HG02588 (cell line): ENCODE results near the gene DISC1.
"Not testable (repeated sequence)": the region's sequence is repeated elsewhere in the genome, so short reads cannot be mapped to it uniquely, and the experiment has no call there.

Experiments
- ATAC-seq: cut with Tn5 transposase; IDR thresholded peaks from one replicate; pipeline ENCODE4 v1.9.1; 2021; ENCODE audit warnings: mild to moderate bottlenecking, moderate library complexity; ENCODE audit not compliant: unreplicated experiment

The DISC1 gene

DNA sequence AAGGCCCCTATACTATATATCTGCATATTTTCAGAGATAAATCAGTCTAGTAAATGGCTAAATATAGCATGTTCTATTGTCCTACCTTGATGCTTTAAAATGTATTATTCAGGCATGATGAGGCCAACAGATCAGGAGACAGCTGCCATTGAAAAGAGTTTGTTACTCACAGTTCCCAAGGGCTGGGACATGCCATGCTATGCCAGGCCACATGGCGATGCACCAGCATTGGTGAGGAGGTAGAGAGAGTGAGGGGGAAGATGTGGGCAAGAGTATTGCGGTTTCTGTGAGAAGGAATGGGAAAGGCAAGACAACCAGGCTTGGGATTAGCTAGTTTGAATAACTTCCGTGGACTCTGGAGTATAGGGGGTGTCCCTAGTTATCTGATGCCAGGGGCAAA is 316.5 kb downstream of the DISC1 start:
- no peak for ATAC-seq

DNA sequence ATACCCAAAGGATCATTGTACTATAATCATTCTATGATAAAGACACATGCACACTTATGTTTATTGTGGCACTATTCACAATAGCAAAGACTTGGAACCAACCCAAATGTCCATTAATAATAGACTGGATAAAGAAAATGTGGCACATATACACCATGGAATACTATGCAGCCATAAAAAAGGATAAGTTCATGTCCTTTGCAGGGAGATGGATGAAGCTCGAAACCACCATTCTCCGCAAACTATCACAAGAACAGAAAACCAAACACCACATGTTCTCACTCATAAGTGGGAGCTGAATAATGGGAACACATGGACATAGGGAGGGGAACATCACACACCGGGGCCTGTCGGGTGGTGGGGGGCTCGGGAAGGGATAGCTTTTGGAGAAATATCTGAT is 321.5 kb downstream of the DISC1 start:
- not testable (repeated sequence) for ATAC-seq

DNA sequence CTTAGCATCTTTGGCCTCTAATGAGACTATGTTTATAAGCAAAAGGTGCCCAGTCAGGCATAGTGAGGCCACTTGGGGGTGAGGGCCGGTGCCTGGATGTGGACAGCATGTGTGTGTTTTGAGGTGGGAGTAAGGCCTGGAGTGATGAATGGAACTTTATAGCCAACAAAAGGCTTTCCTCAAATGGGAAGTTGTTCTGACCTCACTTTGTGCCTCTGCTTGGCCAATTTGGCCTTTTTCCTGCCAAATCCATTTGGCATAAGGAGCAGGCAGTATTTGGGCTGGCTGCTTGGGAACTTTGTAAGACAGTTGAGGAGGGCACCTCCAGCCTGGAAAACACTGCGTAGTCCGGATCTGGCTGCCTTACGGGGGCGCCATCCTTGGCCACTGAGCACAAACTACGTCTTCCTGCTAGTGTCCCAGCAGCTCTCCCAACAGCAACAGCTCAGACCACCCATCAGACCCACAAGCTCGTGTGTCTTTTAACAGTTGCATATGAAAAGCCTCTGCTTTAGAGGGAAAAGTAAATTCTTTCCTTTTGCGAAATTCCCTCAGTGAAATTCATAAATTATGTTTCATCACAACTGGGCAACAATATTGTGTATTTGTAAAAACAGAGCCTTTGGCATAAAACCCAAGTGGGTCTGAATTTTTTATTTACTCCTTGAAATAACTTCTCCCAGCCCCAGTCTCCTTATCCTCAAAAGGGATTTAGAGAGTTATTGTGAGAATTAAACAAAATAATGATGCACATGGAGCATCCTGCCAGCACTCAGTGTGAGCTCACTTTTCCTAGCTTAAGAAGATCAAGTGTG is 322.9 kb downstream of the DISC1 start:
- no peak for ATAC-seq

DNA sequence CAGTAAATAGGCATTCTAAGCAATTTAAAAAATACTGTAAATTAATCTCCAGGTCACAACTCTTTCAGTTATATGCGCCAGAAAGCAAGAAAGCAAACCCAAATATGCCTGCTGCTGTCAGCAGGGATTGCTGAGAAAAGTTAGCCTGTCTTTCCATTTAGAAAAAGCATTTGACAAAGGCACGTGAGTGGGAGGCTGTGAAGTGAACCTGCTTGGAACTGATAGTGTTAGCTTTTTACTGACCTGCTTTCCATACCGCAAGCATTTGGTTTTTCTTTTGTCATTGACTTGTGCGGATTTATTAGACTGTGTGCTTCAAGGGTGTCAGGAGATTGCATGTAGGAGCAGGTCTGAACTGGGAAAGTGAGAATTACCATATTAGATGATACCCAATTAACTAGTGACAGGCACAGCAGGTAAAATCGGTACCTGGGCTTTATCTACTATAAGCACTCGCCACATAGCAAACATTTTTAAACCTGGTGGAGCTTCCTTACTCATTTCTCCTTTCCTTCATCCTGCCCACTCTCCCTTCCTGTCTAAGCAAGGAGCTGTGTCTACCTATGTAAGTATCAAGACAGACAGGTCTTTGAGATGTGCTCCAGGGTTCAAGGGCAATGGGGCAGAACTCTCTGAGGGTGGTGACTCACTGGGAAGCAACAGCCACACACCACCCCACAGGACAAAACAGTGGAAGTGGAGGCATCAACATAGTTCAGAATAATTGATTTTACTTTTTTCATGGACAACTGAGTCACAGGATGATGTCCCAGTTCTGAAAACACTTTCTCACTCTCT is 323.9 kb downstream of the DISC1 start:
- no peak for ATAC-seq

DNA sequence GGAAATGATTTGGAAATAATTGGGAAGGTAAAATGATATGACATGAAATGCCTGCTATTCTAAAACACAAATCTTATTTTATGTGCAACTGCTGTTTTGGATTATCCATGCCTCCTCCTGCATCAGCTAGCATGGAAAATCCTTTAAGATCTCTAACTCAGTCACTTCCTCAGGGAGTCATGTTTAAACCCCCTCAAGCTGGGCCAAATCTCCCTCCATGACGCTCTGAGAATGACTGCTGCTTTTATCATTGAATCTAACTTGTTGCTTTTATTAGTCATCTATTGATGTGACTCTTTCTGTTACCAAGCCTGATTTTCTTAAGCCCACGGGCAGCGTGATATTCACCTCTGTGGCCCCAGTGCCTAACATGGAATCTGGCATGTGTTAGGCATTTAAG is 324.8 kb downstream of the DISC1 start:
- ATAC-seq: no peak

DNA sequence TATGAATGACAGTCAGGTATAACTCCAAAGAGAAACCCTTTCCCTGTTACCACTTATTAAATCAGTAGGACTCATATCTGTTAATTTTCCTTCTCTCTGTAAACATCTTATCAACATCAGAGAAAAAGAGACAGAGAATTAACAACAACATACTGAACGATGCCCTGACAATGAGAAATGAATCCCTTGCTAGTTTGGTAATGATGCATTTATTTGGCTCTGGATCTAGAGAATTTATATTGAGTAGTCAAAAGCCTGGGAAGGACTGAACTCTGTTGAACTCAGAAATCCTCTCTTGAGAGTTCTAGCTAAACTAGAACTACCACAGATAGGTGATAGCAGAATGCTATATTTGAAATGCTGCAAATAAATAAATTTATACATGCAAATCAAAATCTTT is 325.6 kb downstream of the DISC1 start:
- ATAC-seq: no peak

DNA sequence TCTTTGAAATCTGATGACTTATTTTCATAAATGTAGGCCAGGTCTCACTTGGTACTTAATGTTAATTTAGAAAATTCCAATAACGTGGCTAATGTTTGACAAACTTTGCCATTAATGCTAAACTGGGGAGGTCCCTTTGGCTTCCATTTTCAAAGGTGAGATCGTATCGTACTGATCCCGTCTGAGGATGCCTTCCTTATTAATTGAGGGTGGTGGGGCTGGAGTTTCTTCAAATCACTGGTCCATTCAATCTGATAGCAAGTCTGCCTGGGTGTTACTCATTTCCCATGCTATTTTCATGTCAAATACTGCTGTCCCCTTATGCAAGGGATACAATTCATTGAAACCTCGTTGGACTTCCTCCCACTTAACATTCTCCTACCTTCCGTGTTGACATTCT is 327.1 kb downstream of the DISC1 start:
- ATAC-seq: no peak

DNA sequence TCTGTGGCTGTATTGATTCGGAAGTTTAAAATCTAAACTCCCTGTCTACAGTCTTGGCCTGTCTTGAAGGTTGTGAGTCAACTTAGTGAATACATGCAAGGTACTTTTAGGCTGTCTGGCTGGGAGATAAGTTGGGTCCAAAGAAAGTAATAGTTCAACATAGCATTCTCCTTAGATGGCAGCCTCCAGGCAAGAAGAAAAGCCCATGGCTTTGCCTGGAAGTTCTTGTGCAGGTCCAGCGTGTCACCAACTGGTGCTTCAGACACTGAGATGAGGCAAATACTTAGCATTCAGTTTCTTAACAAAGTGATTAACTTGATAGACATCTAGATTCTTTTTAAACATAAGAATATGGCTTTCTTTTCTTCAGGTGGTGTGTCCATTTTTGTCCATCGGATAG is 328.2 kb downstream of the DISC1 start:
- ATAC-seq: no peak

DNA sequence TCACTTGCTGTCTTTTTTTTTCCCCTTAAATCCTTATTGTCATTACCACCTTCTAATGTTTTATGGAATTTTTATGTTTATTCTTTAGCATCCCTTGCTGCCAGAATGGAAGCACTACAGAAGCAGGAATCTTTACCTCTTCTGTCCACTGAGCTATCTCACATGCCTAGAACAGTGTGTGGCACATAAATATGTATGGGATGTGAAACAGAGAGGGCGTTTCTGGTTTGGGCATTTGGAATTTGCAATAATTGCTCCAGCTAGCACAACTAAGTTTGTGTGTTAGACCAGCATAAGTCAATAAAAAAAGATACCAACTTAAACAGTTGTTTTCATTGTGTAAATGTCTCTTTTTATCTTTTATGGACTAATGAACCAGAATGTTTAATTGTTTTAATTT is 330.8 kb downstream of the DISC1 start:
- no peak for ATAC-seq

DNA sequence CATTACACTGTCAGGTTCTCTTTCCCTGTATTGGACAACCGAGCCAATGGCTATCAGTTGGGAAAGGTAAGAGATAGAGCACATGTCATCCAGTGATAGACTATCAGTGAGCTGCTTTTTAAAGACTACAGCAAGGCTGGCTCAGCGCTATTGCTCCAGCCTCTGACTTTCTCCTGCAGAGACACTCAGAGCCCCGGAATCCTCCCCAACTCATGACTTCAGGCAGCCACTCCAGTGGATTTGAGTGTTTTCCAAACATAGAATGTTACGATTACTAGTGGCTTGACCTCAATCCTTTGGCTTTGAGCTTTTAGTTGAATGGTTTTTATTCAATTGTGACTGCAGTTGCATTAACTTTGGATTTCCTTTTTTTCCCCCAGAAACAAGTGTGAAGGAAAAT is 331.9 kb downstream of the DISC1 start:
- no peak for ATAC-seq

DNA sequence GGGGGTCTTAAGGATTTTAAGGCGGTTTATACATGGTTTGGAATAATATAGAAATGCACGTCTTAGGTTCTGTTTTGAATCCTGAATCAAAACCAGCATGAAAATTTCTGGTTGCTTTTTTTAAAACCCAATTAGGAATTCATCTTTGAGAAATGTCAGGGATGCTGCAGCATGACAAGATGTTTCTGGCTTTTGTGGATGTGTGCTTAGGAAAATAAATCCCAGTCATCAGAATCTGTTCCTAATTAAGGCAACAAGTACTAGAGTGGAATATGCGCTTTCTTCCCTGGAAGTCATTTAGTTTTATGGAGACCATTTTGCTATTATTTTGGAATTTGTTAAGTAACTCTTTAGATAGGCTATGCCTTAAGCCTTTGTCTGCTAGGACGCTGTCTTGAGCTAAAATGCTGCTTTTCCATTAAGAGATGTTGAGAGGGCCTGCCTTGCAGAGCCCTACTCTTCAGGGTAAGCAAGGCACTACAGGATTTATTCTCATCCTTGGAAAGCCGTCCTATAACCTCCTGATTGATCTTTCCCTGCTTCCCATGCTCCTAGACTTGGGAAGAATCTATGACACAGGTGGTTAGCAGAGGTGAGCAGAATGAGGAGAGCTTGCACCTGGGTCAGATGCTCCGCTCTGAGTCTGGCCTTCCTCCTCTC is 332.8 kb downstream of the DISC1 start:
- no peak for ATAC-seq

DNA sequence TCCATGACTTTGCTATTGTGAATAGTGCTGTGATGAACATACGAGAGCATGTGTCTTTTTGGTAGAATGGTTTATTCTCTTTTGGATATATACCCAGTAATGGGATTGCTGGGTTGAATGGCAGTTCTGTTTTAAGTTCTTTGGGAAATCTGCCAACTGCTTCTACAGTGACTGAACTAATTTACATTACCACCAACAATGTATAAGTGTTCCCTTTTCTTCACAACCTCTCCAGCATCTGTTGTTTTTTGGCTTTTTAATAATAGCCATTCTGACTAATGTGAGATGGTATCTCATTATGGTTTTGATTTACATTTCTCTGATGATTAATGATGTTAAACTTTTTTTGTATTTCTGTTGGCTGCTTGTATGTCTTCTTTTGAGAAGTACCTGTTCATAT is 335.2 kb downstream of the DISC1 start:
- not testable (repeated sequence) for ATAC-seq

DNA sequence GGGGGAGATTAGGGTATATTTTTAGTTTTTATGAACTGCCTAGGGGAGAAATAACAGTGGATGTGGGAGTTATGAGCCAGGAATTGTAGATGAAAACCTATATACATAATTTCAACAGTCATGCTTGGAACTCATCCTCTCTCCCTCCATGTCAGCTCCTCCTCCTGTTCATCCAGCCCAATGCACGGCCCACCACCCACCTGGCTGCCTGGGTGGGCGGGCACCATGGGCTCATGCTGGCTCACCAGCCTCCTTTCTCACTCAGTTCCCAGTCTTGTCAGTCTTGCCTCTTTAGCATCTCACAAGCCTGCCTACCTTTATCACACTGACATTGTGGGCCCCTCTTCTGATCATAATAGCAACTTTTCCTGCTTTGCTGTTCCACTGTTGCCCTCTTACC is 336.0 kb downstream of the DISC1 start:
- ATAC-seq: no peak

DNA sequence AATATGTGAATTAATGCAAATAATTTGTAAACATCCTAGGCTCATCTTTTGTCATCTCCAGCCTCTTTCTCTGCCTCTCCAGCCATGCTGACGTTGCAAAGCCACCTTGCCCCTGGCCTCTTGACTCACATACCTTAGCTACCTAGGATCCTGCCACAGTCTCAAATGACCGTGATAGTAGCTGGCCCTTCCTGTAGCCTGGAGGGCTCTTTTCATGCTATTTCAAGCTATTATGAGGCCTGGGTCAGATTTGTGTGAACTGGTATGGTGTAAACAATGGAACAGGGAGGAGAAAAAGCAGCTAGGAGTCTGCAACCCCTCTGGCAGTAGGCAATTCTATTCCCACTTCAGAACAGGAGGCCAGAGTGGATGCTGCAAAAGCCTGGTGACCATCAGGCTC is 337.7 kb downstream of the DISC1 start:
- ATAC-seq: no peak

DNA sequence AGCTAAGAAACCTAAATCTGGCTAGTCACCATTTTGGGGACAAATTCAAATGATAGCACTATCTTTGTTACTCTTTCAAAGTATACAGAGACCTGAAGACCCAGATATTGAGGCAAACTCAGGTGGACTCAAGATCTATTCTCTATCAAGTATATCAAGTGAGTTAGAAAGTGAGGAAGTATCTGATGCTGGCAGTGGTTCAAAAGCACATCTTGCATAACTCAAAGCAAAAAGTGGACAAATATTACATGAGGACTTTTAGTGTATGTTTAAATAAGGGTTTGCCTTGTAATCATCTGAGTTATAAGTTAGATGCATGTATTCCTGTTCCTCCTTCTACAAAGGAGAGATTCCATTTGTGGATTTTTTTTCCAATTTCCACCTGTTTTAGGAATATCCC is 338.4 kb downstream of the DISC1 start:
- no peak for ATAC-seq

DNA sequence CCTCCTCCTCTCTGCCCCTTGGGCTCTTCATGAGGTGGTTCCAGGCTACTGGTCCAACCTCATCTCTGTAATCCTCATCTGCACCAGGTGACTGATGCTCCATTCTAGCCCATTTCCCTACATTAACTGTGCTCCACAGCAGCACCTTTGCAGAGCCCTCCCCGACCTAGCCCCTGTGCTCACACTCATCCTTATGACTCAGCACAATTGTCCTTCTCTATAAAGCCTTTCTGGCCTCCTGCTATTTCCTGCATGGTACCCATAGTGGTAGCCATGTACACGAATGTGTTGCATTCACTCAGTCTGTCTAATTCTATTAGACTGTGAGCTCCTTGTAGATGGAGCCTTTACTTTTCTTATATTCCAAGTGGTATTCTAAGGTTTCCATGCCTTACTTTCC is 339.0 kb downstream of the DISC1 start:
- ATAC-seq: no peak

DNA sequence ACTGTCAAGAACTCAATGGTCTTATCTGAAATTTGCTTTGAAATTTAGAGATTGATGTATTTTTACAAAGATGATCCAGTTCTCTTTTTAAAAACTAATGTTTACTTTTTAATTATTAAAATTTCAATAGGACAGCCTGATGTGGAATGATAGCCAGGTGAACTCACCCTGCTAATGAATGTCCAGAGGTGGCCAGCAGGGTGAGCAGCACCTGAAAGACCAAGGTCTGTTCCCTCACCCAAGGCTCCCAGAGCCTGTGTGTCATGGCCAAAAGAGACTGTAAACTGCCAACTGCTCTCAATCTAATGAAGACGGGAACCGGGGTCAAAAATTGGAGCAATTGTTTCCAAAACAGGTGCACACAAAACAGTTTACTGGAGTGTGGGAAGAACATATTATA is 340.4 kb downstream of the DISC1 start:
- no peak for ATAC-seq

DNA sequence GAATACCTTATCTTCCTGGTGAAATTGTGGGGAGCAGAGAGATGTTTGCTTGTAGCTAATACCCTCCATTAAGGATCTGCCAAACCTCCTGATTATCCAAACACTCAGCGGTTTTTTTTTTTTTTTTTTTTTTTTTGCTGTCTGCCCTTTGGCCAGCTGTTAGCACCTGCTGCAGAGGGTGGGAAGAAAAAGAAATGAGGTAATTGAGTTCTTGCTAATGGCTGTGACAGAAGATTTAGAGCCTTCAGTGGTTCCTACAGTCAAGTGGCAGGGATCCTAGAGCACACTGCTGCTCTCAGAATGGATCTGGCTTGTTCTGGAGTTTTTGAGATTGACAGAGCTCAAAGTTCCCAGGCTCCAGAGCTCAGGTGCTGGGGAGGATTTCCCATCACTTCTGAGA is 342.5 kb downstream of the DISC1 start:
- ATAC-seq: no peak

DNA sequence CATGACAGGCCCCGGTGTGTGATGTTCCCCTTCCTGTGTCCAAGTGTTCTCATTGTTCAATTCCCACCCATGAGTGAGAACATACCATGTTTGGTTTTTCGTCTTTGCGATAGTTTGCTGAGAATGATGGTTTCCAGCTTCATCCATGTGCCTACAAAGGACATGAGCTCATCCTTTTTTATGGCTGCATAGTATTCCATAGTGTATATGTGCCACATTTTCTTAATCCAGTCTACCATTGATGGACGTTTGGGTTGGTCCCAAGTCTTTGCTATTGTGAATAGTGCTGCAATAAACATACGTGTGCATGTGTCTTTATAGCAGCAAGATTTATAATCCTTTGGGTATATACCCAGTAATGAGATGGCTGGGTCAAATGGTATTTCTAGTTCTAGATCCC is 343.2 kb downstream of the DISC1 start:
- ATAC-seq: not testable (repeated sequence)

DNA sequence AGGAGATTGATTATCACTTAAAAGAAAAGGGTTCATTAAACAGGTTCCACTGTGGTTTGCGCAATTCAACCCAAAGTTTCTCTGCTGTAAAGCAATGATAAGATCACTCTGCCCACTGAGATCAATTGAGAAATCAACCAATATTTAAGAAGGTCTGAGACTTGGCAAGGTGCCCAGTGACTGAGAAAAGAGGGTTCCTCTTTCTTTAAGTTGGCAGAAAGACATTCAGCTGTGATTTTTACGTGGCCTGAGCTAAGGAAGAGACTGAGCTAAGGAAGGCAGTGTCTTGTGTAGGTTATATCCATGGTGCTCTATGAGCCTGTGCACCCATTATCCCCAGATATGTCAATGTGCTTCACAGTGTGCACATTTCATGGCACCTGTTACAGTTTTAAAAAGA is 344.1 kb downstream of the DISC1 start:
- no peak for ATAC-seq

DNA sequence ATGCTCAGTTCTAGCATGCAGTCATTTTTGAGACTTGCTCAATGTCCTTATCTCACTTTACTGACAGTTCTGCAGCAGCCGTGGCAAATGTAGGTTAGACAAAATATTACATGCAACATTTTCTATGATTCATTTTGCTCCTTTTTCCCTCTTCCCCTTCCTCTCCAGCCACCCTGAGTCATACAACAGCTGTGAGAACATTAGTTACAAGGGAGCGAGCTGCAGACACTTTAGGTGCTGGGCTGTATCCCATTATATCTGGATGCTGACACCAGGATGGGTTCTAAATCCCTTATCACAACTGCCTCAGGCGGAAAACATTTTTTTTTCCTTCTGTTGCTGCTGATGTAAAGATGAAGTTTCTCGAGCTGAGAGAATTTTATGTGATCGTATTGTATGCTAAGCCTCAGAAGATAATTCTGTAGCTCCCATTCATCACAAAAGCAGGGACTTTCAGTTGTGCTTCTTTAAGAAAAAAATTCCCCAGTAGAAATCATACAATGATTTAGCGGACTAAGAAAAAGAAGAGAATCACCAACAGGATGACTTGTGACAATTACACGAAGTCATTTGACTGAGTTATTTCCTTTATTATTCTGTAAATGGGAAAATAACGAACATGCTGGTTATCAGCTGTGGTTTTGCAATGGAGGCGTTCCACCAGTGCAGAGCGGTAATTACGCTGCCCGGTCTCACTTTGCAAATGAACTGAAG is 345.0 kb downstream of the DISC1 start:
- ATAC-seq: no peak
